Measurements from ENCODE around the gene GATAD2A.
"Not testable (repeated sequence)": the region's sequence is repeated elsewhere in the genome, so short reads cannot be mapped to it uniquely, and the experiment has no call there.

GATAD2A gene

GRCh38 chr19:19447536-19448237 is 42.2 kb downstream of the GATAD2A start:
- DNase-seq: no peak

- DNase-seq: no peak
These were observed 42.7 kb downstream of the GATAD2A start for GRCh38 chr19:19448238-19448544.

GRCh38 chr19:19451429-19452242 is 46.2 kb downstream of the GATAD2A start:
- DNase-seq: no peak

- DNase-seq: no peak
These were observed 47.0 kb downstream of the GATAD2A start for GRCh38 chr19:19452243-19453124.

- DNase-seq: no peak
These were observed 47.6 kb downstream of the GATAD2A start for GRCh38 chr19:19453125-19453454.

- DNase-seq: not testable (repeated sequence)
These were observed 49.9 kb downstream of the GATAD2A start for GRCh38 chr19:19455166-19455919.

GRCh38 chr19:19457671-19458070 is 52.2 kb downstream of the GATAD2A start:
- no peak for DNase-seq

- DNase-seq: peak; percentile 20
These were observed 52.8 kb downstream of the GATAD2A start for GRCh38 chr19:19458110-19458816.

GRCh38 chr19:19459073-19459472 is 53.6 kb downstream of the GATAD2A start:
- DNase-seq: no peak

- DNase-seq: no peak
These were observed 54.3 kb downstream of the GATAD2A start for GRCh38 chr19:19459707-19460251.

- DNase-seq: no peak
These were observed 54.8 kb downstream of the GATAD2A start for GRCh38 chr19:19460258-19460731.

GRCh38 chr19:19460761-19461265 is 55.3 kb downstream of the GATAD2A start:
- DNase-seq: no peak

GRCh38 chr19:19461306-19461670 is 55.8 kb downstream of the GATAD2A start:
- no peak for DNase-seq

GRCh38 chr19:19461671-19462622 is 56.5 kb downstream of the GATAD2A start:
- DNase-seq: no peak

GRCh38 chr19:19463348-19464117 is 58.1 kb downstream of the GATAD2A start:
- no peak for DNase-seq

GRCh38 chr19:19464339-19465098 is 59.0 kb downstream of the GATAD2A start:
- DNase-seq: no peak

- no peak for DNase-seq
These were observed 60.1 kb downstream of the GATAD2A start for GRCh38 chr19:19465436-19466070.

GRCh38 chr19:19466201-19466600 is 60.7 kb downstream of the GATAD2A start:
- no peak for DNase-seq

Data from NCI-H446 treated with DMSO at 0.1 percent for 48 hours (cell line).